HG02759 (cell line): Measurements from ENCODE around the gene AGAP3.
A peak's percentile ranks its signal among the peaks of the same experiment; 100 is the strongest.

Experiments
- ATAC-seq: cut with Tn5 transposase; IDR thresholded peaks from one replicate; pipeline ENCODE4 v1.9.1; 2021; ENCODE audit warnings: mild to moderate bottlenecking, moderate library complexity; ENCODE audit not compliant: unreplicated experiment

AGAP3 gene

DNA sequence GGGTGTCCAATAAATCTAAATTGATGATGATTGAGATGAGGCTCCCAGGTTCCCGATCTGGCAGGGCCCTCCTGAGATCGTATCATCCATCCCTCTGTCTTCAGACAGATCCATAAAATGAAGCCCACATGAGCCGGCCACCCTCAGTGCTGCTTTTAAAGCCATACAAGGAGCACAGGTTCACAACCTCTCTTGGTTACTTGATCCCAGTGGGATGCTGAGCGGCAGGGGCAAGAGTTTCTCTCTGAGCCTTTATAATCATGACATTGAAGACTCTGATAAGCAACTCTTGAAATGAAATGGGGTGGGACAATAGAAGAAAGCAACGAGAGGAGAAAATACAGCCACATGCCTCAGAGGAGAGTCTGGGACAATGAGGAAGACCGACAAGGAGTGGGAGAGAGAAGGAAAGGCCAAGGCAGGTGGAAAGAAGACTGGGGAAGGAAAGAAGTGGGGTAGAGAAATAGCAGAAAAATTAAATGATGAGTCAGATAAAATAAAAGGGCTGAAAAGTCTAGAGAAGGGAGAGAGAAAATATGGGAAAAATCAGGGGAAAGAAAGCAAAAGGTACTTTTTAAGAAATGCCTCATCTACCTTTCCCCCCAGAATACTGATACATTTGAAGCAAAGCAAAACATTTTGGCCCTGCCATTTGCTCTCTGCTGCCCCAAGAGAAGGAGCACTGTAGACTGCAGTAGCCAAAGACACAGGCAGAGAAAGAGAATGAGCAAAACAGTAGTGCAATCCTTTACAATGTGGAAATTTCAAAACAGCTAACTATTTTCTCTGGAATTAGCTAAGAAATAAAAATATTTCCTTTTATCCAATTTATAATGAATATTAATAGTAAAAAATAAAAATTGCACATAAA, 66.6 kb downstream of the AGAP3 start:
- ATAC-seq: no peak

DNA sequence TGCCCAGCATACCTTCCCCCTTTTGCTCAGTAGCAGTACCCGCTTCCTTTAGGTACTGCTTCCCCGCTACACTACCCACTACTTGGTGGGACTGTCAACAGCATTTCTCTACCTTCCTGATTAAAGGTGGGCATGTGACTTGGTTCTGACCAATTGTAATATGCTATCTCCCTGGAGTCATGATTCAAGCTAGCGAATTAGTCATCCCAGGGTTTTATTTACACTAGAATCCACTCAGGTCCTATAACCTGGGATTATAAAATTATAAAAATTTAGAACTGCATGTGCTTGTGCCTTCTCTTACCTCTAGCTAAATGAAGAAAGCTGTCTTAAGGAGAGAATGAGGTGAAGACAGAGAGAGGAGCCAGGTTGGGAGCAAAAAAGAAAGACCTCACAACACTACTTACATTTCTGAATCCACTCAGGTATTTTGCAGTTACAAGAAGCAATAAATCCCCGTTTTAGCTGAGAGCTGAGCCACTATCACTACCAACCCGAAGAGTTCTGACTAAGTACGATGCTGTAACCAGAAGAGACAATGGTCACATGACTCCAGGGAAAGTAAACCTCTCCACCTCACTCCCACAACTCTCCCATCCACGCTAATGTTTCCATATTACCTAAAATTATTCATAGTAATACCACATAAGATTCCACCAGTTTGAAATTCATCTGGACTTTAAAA, 71.5 kb downstream of the AGAP3 start:
- no peak for ATAC-seq

DNA sequence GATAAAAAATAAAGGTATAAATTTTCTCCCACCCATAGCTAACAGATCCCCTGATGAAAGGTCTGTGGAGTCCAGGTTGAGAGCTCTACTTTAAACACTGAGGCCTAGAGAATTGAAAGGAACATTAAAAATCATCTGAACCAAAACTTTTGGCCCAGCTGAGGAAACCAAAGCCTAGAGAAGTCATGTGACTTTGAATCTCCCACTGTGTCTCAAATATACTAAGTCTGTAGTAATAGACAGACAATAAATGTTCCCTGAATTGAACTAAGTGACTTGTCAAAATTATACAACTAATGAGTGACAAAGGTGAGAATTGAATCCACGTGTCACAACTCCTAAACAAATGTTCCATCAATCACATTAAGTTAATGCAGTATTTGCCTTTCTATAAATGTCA, 75.5 kb downstream of the AGAP3 start:
- no peak for ATAC-seq

DNA sequence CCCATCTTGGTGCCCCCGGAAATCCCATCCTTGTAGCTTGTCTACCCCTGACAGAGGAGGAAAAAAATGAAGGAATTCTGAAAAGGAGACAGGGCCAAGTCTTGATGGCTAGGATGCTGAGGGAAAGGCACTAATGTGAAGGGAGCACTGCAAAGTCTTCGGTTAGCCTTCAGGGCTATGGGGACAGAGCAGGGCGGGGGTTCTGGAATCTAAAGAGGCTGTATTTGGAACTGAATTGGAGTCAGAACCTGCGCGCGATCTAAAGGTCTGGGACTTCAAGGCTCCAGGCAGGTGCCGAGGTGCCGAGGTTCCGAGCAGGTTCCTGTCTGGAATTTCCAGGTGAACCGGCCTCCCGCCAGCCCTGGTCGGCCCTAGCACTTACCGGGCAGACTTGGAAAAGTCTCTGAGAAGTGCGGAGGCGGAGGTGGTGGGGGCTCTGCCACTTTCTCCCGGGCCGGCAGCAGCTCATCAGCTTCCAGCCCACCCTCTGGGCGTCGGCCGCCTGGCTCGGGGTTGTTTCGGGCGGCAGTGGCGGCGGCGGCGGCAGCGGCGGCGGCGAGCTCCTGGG, 80.4 kb downstream of the AGAP3 start:
- no peak for ATAC-seq

DNA sequence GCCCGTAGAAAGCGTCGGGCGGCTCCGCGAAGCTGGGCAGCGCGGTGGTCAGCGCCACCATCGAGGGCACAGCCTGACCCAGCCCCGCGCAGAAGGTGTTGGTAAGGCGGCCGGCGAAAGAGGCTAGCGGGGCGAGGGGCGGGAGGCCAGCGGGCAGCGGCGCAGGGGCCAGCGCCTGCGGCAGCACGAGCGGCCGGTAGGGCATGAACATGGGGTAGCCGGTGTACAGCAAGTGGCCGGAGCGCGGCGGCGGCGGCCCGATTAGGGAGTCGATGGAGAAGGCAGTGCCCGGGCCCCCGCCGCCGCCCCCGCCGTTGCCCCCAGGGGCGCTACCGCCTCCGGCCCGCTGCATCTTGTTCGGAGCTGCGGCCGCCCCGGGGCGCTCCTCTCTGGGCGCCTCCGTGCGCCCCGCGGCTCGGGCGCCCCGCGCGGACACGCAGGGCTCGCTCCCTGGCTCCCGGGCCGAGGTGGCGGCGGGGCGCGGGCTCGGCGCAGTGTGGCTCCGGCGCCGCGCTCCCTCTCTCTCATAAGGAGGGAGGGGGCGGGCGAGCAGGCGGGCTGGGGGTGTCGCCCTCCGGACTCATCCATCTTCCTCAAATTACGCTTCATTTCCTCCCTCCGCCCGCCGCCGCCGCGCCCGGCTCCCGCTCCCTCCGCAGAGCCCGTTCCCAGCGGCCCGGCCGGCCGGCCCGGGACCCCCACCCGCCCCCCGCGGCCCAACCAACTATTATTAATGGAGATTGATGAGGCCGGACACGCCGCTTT, 81.1 kb downstream of the AGAP3 start, which contains the start of gene GBX1:
Gene GBX1, minus strand, starts transcription at position 498 of the 765 bp plus-strand sequence. Its CDS starts 146 bp downstream, at position 352.
- ATAC-seq: peak; percentile 11

DNA sequence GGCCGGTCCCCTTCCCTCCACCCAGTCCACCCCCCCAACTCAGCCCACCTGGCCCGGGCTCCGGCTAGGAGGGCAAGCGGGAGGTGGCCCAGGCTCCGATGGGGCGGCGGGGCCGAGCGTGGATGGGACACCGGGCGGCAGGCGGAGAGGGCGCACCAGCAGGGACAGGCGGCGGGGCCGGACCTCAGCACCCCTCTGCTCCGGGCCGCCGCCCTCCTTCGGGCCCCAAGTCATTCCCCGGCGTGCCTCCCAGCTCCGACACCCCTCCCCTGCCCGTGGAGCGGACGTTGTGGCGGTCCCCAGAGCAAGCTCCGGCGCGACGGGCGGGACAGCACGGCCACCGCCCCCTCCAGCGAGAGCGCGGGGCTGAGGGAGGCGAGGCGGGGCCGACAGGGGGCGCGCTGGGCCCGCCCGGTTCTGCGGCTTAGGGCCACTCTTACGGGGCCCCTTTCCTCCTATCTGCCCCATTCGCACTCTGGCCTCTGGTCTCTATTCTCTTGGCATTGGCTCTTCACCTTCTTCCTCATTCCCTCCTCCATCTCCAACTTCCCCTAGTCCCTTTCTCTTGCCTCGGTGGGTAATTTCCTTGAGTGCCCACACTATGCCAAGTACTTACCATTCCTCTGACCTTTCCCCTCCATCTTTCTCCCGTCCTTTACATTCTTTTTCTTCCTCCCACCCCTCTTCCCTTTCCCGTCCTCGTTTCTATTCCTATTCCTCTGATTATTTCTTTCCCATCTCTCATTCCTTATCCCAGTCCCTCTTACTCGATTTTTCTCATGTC, 81.9 kb downstream of the AGAP3 start:
- ATAC-seq: peak; percentile 69

DNA sequence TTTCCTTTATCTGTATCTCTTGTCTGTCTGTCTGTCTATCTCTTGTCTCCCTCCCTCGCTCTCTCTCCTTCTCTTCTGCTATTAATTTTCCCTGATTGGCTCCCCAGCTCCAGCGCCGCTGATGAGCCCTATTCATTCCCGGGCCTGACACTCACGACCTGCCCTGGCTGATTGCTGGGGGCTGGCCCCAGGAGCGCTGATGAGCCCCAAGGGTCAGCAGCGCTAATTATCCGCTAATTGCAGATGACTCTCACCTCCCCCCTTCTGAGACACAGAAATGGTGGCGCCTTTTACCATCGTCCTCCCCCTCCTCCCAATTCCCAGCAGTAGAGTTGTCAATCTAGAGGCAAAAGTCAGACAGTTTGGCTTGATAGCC, 82.5 kb downstream of the AGAP3 start:
- ATAC-seq: no peak

DNA sequence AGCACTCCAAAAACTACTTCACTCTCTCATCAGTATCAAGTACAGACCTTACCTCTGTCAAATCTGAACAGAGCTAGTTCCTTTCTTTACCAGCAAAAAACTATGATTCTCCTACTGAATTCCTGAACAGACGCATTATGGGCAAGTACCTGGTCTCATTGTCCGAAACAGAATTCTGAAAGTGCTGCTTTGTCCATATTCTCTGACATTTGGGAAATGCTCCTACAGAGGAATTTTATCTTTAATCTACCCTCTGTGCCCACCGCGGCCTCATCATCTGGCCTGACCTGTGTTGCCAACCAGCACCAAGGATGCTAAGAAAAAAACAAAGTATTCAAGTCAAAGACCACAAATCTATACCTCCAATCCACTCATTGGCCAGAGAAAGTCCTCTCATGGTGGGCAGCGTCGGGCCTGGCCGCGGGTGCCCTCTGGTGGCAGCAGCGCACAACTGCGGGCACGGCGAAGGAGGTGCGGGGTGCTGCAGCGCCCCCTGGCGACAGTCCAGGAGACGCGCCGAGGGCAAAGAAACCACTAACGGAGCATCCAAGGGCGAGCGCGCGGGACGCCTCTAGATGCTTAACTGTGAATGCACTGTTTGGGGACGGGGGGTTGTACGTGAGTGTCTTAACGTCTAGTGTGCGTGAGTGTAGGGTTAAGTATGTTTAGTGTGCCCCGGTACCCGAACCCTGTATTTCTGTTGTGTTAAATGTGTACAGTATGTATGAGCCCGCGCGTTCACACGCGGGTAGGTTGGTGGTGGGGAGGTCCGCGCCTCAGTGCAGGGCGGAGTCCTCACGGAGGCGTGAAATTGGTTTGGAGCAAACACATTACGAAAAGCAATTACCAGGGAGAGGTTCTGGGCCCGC, 86.2 kb downstream of the AGAP3 start:
- peak; percentile 71 for ATAC-seq

DNA sequence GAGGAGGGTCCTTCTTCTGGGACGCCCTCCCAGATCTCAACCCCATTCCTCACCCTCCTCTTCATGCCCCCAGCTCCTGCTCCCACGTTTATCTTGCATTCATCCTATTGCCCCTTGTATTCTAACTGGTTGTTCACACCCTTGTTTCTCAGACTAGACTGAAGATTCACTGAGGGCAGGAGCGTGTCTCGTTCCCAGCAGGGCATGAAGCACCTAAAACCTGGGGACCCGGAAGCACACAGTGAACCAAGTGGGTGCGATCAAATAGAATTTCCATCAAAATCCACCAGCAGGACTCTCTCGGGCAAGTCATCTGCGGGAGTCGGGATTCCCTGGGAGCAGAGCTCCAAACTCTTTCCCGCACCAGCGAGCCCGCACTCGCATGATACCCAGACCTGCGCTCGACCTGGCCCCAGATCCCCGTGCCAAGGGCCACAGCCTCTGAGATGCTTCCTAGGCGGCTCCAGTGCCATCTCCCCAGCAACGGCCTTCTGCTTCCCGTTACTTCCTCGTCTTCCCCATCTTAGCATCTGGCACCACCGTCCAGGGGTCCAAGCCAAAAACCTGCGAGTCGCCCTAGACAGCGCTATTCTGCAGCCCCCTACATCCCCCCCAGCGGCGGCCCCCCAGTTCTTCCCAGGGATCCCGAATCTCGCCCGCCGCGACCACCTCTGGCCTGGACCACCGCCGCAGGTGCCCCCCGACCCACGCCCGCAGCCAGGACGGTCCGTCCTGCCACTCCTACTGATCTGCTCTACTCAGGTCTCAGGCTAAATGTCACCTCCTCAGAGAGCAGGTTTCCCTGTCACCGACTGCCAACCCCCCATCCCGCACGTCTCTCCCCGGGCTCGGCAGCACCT, 87.3 kb downstream of the AGAP3 start:
- no peak for ATAC-seq

DNA sequence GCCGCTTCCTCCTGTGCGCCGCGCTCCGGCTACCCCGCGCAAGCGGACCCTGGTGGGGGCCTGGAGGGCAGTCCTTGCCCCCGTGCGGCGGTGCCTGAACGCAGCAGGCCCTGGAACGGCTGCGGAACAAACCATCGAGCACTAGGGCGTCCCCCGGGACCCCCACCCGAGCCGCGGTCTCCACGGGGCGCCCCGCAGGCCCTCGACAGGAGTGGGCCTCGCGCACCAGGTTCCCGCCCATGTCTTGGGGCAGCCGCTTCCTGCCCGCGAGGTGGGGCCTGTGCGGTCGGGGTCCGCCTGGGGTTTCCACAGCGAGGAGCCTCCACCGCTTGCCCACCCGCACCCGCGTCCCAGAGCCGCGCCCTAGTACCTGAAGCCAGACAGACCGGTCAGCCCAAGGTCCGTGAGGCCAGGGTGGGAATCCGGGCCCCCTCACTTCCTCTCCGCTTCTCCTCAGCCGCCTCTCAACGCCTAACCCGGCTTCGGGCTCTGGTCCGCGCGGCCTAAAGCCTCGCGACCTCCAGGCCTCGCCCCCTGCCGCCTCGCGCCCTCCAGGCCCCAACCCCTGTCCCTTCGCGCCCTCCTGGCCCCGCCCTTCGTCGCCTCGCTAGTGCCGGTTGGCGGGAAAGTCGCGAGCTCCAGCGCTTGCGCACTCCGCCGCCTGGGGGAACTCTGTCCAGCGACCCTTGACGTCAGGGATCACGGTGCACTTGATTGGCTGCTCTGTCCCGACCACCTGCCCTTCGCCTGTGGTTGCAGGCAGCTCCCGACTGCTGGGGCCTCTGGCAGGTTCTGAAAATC, 88.2 kb downstream of the AGAP3 start:
- ATAC-seq: no peak

DNA sequence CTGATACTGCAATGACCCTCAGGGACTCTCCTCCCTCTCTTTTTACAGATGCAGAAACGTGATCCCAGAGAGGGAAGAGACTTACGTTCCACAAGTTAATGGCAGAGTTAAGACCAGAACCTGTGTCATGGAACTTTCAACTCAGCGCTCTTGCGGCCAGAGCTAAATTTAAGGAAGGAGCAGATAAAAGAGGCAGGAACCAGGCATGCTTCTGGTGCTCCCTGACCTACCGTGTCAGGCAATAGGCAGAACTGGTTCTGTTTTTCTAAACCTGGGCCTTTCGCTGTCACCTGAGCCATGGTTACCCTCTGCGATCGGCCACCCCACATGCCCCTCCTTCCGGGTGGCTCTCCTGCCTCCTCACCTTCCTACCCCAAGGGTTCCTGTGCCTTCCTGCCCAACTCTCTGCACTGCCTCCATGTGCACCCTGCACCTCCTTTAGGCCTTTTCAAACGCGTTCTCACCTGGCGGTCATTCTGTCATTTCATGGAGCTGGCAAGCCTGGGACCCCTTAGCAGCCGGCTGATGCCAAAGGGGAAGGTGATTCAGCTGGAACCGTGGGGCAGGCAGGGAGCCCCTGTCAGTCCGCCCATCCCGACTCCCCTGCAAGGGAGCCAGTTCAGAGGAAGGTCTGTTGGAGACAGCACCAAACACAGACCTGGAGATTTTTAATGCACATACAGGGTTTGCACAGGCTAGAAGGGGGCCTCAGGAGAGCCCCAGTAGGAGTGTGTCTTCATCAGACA, 88.9 kb downstream of the AGAP3 start:
- ATAC-seq: no peak

DNA sequence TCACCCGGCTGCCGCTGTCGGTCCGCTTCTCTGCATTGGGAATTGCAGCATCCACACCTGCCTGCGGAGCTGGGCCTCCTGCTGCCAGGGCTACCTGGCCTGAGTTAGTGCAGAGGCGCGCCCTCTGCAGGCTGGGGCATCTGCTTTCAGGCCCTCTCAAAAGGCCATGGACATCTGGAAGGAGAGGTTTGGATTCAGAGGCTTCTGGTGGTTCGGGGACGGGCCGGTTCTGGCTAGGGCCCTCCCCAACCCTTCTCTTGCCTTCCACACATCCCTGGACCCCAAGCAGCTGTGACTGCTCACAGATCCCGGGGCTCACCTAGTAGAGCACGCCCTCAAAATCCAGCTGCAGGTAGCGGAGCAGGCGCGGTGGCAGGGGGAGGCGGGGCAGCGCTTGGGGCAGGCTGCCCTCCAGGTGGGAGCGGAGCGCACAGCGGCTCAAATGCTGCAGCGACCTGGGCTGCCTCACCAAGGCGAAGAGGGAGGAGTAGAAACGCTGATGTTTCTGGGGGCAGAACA, 89.6 kb downstream of the AGAP3 start:
- ATAC-seq: no peak

DNA sequence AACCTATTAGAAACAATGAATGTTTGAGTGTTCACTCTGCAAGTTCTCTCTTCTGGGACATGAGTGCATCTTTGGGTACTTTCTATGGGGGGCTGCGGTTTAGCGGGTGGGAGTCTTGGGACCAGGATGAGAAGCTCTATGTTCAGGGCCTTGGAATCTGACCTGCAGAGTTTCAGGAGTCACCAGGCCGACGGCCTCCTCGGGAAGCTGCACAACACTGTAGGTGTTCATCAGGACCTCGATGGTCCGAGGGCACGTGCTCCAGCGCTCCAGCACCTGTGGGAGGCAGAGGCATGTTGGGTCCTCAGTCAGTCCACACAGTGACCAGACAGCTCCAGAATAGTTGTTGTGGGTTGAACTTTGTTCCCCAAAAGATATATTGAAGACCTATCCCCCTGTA, 90.1 kb downstream of the AGAP3 start:
- no peak for ATAC-seq

DNA sequence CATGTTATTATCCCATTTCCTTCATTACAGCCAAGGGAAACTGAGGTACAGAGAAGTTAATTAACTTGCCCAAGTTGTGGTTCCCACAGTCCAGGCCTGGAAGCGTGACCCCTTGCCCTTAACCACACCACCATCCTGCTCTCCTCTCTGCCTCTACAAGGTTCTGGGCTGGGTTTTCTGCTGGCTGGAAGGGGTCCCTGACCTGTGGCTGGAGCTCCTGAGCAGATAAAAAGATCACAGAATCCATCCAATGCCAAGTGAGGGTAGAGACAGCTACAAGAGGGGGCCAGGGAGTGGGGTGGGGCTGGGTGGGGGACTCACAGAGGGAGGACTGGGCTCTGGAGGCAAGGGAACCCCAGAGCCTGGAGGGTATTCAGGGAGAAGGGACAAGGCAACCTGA, 91.0 kb downstream of the AGAP3 start:
- ATAC-seq: no peak

DNA sequence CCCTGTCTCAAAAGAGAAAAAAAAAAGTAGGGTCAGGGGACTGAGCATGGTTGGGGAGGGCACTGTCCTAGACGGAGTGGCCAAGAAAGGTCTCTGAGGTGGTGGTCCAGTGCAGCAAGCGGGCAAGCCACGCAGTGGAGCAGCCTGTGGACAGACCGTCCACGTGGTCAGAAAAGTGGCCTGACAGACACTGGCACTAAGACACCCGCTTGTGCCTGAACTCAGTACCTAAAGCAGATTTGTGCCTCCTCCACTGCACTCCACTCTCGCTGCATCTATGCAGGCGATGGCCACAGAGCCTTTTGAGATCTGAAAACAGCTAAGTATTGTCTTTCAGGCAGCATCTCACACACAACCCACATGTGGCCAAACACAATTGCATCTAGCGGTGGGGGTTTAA, 92.0 kb downstream of the AGAP3 start:
- no peak for ATAC-seq

DNA sequence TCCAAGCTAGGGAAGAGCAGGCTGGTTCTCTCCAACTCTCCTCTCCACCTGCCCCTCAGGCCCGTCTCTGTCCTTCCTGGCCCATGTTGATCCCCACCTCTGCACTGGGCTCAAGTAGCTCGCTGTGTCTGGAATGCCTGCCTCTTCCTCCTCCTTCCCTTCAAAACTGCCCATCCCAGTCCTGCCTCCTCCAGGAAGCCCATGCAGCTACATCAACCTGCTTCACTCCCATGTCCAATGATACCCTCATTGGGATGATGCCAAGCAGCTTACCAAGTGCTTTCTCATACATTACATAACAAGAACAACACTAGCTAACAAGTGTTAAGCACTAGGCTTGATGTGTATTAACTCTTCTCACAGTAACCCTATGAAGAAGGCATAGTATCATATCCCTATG, 92.6 kb downstream of the AGAP3 start:
- no peak for ATAC-seq
